Measurements from ENCODE around the gene RYK.
"Not testable (repeated sequence)": the region's sequence is repeated elsewhere in the genome, so short reads cannot be mapped to it uniquely, and the experiment has no call there.

The RYK gene

DNA sequence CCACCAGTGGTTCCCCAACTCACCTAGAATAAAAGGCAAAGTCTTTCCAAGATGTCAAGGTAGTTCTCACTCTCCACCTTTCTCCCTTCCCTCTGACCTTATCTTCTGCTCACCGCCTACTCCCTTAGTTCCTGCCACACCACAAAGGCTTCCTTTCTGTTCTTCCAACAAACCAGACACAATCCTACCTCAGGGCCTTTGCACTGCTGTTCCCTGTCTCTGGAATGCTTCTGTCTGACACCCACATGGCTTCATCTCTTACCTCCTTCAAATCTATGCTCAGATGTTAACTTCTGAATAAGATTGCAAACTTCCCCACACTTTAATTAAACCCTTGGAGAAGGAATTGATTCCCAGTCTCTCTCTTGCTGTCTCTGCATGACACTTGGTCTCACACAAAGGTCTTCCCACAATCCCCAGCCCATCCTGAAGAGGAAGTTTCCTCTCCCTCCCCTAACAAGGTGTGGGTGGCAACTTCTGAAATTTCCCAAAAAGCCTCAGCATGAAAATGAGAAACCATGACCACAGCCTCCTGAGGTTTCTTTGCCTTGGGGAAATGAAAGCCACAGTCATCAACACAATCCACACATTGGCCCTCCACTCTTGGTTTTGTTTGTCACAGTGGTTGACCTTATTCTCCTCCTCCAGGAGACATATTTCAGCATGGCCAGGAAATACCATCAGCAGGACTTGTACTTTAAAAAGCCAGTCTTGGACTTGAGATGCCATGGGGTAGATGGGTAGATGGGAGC lies 3.0 kb upstream of the RYK start:
- no peak for DNase-seq

GRCh38 chr3:134252766-134253165 lies 2.1 kb upstream of the RYK start:
- DNase-seq, result no peak

- no peak for DNase-seq
Measured at GRCh38 chr3:134251731-134252391, 1.2 kb upstream of the RYK start.

DNA sequence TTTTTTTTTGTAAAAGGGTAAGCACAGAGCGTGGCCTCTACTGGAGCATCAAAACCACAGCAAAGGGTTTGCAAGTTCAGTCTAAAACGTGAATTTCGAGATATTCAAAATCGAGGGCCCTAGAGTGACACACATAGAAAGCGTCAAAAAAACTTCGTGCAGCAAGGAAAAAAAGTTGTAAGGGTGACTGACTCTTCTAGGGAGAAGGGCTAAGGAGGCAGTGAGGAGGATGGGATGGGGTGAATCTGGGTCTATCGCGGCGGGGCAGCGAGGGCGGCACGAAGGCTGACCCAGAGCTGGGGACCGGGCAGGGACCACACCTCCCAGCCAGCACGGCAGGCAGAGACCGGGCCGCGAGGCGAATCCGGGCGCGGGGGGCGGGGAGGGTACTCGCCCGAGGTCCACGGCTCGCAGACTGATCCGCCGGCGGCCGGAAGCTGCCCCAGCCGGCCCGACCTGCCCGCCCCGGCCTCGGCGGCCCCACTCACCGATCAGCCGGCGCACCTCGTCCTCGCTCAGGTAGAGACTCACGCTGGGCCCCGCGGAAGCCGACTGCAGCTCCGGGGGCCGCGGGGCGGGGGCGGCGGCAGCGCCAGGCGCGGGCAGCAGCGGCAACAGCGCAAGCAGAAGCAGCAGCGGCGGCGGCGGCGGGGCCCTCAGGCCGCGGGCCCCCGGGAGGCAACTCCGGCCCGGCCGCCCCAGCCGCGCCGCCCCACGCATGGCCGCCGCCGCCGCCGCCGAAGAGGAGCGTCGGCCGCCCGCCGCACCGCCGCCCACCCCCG lies 533 bp downstream of the RYK start:
- no peak for DNase-seq

- DNase-seq, result no peak
Measured at GRCh38 chr3:134249296-134249841, 1.3 kb downstream of the RYK start.

GRCh38 chr3:134244921-134245320 lies 5.7 kb downstream of the RYK start:
- no peak for DNase-seq

- DNase-seq, result no peak
Measured at GRCh38 chr3:134242649-134243617, 7.7 kb downstream of the RYK start.

GRCh38 chr3:134239538-134239937 lies 11.1 kb downstream of the RYK start:
- DNase-seq, result no peak

GRCh38 chr3:134237454-134238145 lies 13.1 kb downstream of the RYK start:
- no peak for DNase-seq

- DNase-seq, result no peak
Measured at GRCh38 chr3:134236505-134237170, 14.0 kb downstream of the RYK start.

GRCh38 chr3:134235577-134236076 lies 15.0 kb downstream of the RYK start:
- DNase-seq, result no peak

- no peak for DNase-seq
Measured at GRCh38 chr3:134232951-134233350, 17.7 kb downstream of the RYK start.

DNA sequence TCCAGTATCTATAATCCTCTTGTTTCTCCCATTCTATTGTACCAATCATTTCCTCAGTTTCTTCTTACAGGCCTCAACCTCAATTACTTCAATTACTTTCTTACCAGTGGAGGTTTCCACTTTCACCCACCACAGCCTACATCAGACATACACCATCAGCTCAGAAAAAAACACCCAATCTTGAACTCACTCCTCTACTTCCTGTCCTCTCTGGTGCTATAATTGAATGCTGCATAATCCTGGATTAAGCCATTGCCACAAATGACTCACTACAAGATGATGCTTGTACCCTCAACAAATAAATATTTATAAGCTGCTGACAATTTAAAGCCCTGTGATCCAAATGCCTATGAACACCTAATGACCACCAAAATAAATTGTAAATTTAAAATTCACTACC lies 18.5 kb downstream of the RYK start:
- no peak for DNase-seq

DNA sequence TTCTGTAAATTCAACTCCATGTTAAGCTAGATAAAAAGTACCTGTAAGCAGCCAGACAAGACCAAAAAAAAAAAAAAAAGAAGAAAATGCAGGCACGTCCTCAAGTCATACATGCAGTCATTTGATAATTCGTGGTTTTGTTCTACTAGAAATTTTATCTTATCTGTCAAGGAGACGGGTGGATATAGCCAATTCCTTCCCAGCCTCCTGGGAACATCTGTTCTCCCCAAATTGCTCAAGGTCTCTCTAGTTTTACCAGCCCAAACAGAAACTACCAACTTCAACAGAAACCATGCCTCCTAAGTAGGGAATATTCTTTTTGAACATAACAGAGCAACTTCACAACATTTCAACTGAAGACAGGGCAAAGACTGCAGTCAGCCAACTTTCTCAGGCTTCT lies 19.5 kb downstream of the RYK start:
- no peak for DNase-seq

DNA sequence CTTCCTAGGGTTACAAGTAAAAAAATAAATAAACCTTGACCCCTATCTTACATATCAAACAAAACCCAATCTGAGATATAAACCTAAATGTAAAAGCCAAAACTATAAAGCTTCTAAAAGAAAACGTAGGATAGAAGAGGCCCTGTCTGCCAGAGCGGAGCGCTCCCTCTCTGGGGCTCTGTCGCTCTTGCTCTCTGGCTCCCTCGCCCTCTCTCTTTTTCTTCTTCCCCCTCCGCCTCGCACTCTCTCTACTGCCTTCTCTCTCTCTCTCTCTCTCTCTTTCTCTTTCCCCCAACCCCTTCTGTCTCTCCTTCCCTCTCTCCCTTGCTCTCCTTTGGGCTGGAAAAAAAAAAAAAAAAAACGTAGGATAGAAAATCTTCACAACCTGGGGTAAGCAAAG lies 21.6 kb downstream of the RYK start:
- no peak for DNase-seq

DNA sequence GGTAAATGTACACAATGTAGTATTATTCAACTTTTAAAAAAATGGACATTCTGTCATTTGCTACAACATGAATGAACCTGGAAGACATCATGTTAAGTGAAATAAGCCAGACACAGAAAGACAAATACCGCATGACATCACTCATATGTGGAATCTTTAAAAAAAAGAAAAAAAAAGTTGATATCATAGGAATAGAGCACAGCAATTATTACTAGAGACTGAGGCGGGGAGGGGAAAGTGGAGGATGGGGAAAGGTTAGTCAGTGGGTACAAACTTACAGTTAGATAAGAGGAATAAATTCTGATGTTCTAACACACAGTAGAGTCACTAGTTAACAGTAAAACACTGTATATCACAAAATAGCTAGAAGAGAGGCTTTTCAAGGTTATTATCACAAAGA lies 22.2 kb downstream of the RYK start:
- DNase-seq, result no peak

- no peak for DNase-seq
Measured at GRCh38 chr3:134228035-134228434, 22.6 kb downstream of the RYK start.

- not testable (repeated sequence) for DNase-seq
Measured at GRCh38 chr3:134224796-134225156, 25.9 kb downstream of the RYK start.

DNA sequence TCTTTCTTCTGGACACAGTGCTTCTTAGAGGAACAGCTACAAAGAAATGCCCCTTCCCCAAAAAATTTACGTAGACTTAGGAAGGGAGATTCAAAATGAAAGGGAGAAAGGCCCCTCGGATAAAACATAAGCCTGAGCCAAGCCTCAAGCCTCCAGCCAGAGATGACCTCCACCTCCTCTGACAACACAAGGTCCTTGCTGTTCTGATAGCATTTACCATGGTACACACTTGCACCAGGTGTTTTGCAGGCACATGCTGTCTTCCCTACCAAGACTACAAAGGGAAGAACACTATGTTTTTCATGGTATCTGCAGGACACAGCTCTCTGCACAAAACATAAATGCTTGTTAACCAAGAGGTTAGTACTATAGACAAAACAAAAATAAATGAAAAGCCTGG lies 27.8 kb downstream of the RYK start:
- no peak for DNase-seq

DNA sequence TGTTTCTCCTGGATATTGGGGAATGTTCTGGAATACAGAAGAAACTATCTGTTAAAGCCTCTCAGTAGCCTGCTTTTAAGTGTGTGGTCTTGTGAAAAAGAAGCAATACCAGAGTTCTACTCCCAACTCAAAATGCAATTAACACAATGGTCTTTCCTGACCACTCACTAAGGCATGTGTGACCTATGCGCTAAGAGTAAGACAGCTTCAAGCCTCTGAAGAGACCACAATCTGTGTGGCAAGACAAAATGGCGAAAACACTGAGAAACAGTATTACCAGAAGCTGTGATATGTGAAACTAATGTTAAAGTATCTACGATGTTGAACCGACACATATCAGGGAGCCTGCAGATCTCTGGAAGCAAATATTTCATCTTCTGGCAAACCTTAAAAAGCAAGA lies 33.8 kb downstream of the RYK start:
- no peak for DNase-seq

GRCh38 chr3:134216191-134216764 lies 34.4 kb downstream of the RYK start:
- no peak for DNase-seq
